GM23338 (cell line): ENCODE data around the gene CACNA1S. TPM values are rescaled to one million over a fixed set of nuclear protein-coding genes. Genes with fewer than 3 reads are reported as not detected.

Experiments
- ATAC-seq: fragments of 200-7000 bp; cut with Tn5 transposase; 3 replicates; pipeline ENCODE4 v1.9.1; 2020
- DNase-seq: peaks from one replicate; pipeline ENCODE4 v3.0.0-alpha.2; 2015; ENCODE audit warnings: low spot score
- H2AFZ ChIP-seq: fragments of 200-600 bp; sonication (generic); 2 replicates; pipeline ENCODE4 v1.8.0; 2016; ENCODE audit warnings: antibody characterized with exemption, mild to moderate bottlenecking, moderate library complexity
- H3F3A ChIP-seq: fragments of 200-600 bp; sonication (generic); replicated peaks from 2 replicates; pipeline ENCODE4 v1.8.0; 2017; ENCODE audit warnings: antibody characterized with exemption, mixed run types, low read depth
- H3K27ac ChIP-seq: fragments of 200-600 bp; sonication (generic); 2 replicates; pipeline ENCODE4 v1.6.1; 2016; ENCODE audit warnings: low read depth
- H3K27me3 ChIP-seq: fragments of 200-600 bp; sonication (generic); 2 replicates; pipeline ENCODE4 v1.8.0; 2016; ENCODE audit warnings: mild to moderate bottlenecking, mixed run types, moderate library complexity; ENCODE audit not compliant: insufficient read depth
- H3K36me3 ChIP-seq: fragments of 200-600 bp; sonication (generic); 2 replicates; pipeline ENCODE4 v1.8.0; 2016; ENCODE audit warnings: mild to moderate bottlenecking; ENCODE audit not compliant: insufficient read depth
- H3K4me1 ChIP-seq: fragments of 200-600 bp; sonication (generic); 2 replicates; pipeline ENCODE4 v1.8.0; 2016; ENCODE audit warnings: mild to moderate bottlenecking, moderate library complexity; ENCODE audit not compliant: insufficient read depth
- H3K4me2 ChIP-seq: fragments of 200-600 bp; sonication (generic); 2 replicates; pipeline ENCODE4 v1.7.1; 2017; ENCODE audit warnings: mixed run types
- H3K4me3 ChIP-seq: fragments of 200-600 bp; sonication (generic); 2 replicates; pipeline ENCODE4 v1.6.1; 2016; ENCODE audit warnings: mixed run types
- H3K79me2 ChIP-seq: fragments of 200-600 bp; sonication (generic); replicated peaks from 2 replicates; pipeline ENCODE4 v1.8.0; 2017; ENCODE audit warnings: mild to moderate bottlenecking; ENCODE audit not compliant: insufficient read depth
- H3K9me2 ChIP-seq: fragments of 200-600 bp; sonication (generic); 2 replicates; pipeline ENCODE4 v1.8.0; 2017; ENCODE audit not compliant: insufficient read depth
- H4K20me1 ChIP-seq: fragments of 200-600 bp; sonication (generic); replicated peaks from 2 replicates; pipeline ENCODE4 v1.8.0; 2017; ENCODE audit warnings: mild to moderate bottlenecking; ENCODE audit not compliant: insufficient read depth
- H3K27ac Mint-ChIP-seq: 2 replicates; pipeline ENCODE4 v1.8.0; 2020; ENCODE audit warnings: inconsistent platforms, mild to moderate bottlenecking, moderate library complexity, mixed read lengths
- H3K27me3 Mint-ChIP-seq: 3 replicates; pipeline ENCODE4 v1.8.0; 2022; ENCODE audit warnings: low read depth, mild to moderate bottlenecking, moderate library complexity, mixed read lengths, inconsistent platforms; ENCODE audit not compliant: insufficient read depth, poor library complexity
- H3K36me3 Mint-ChIP-seq: 3 replicates; pipeline ENCODE4 v1.8.0; 2021; ENCODE audit warnings: low read depth, mild to moderate bottlenecking, inconsistent platforms, moderate library complexity, mixed read lengths
- H3K4me1 Mint-ChIP-seq: 3 replicates; pipeline ENCODE4 v1.8.0; 2020; ENCODE audit warnings: mild to moderate bottlenecking, inconsistent platforms, mixed read lengths
- H3K4me3 Mint-ChIP-seq: 3 replicates; pipeline ENCODE4 v1.8.0; 2021; ENCODE audit warnings: moderate library complexity, mild to moderate bottlenecking, inconsistent platforms, mixed read lengths
- H3K9me3 Mint-ChIP-seq: 3 replicates; pipeline ENCODE4 v1.8.0; 2020; ENCODE audit warnings: moderate library complexity, mild to moderate bottlenecking, inconsistent platforms, mixed read lengths
- CREB1 ChIP-seq: fragments of 250-450 bp; sonication (Bioruptor Pico); IDR thresholded peaks from 2 replicates; pipeline ENCODE4 v1.5.0; 2020; ENCODE audit warnings: low read depth, mild to moderate bottlenecking, moderate library complexity
- EZH2 ChIP-seq: fragments of 200-600 bp; sonication (generic); IDR thresholded peaks from one replicate; pipeline ENCODE4 v1.8.0; 2017; ENCODE audit warnings: antibody characterized with exemption, mild to moderate bottlenecking, low read depth; ENCODE audit not compliant: unreplicated experiment
- EZH2phosphoT487 ChIP-seq: fragments of 200-600 bp; sonication (generic); IDR thresholded peaks from one replicate; pipeline ENCODE4 v1.8.1; 2018; ENCODE audit warnings: antibody characterized with exemption; ENCODE audit not compliant: unreplicated experiment
- JUNB ChIP-seq: IDR thresholded peaks from one replicate; pipeline ENCODE4 v1.6.1; 2016; ENCODE audit warnings: antibody characterized with exemption; ENCODE audit not compliant: unreplicated experiment
- NANOG ChIP-seq: IDR thresholded peaks from 2 replicates; pipeline ENCODE4 v1.6.1; 2016; ENCODE audit warnings: antibody characterized with exemption, borderline replicate concordance
- POLR2AphosphoS5 ChIP-seq: IDR thresholded peaks from 2 replicates; pipeline ENCODE4 v1.6.1; 2016; ENCODE audit warnings: antibody characterized with exemption, low read depth
- ZNF114 ChIP-seq: fragments of 250-450 bp; sonication (Bioruptor Pico); IDR thresholded peaks from 2 replicates; pipeline ENCODE4 v1.5.0; 2020; ENCODE audit warnings: mild to moderate bottlenecking, moderate library complexity
- polyA plus RNA-seq: library from polyadenylated mRNA; unstranded; fragments of >200 nt; fragmentation: Nextera tagmentation; extraction: Ambion mirVana; gene quantifications from 2 replicates; pipeline ENCODE4 v1.2.1, GENCODE V29; 2016
- total RNA-seq: library from RNA; depleted of rRNA; stranded (reverse); fragments of >200 nt; shearing (Covaris generic); gene quantifications from 2 replicates; pipeline ENCODE4 v1.2.3, GENCODE V29; 2014
- TF ChIP-seq, protein P1 (sequence below), 2 experiments: fragments of 200-600 bp in 1 of 2; sonication (generic) in 1 of 2; conservative IDR thresholded peaks; 2 replicates each; pipeline versions ENCODE4 v1.5.1 to v1.6.1; 2016 to 2017; ENCODE audit warnings: antibody characterized with exemption in 2 of 2, low read depth in 2 of 2, mild to moderate bottlenecking in 2 of 2, moderate library complexity in 1 of 2
- TF ChIP-seq, protein P2 (sequence below): IDR thresholded peaks from 2 replicates; pipeline ENCODE4 v1.6.1; 2016; ENCODE audit warnings: antibody characterized with exemption
- TF ChIP-seq, protein P3 (sequence below): fragments of 250-450 bp; sonication (Bioruptor Pico); IDR thresholded peaks from 2 replicates; pipeline ENCODE4 v1.5.0; 2020; ENCODE audit warnings: mild to moderate bottlenecking, moderate library complexity

Gene CACNA1S
- total and polyA plus RNA-seq, 2 experiments from 2014 or later, result 0.03 TPM; not detected in 1

DNA sequence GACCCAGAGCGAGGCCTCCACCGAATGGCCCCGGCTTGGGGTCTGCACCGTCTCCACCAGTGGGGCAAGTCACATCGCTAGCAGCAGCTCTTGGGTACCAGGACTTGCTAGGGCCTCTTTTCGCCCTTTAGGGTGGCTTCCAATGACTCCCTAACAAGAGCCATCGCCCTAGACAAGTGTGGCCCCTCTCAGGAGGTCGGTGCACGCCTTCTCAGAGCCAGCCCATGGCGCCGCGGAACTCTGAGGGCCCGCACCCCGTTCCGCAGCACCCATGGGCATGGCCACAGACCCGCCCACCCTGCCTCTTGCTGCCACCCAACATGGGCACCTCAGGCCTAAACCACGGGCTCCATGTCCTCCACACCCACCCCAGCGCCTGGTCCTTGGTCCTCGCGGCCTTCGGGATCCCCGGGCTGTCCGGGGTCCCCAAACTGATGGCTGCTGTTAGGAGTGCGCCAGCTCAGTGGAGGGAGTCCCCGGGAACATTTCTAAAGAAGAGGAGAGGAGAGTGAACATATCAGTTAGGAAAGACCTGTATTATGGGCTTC lies 3.2 kb upstream of the CACNA1S start (continued):
- TF ChIP-seq, protein P1, sequence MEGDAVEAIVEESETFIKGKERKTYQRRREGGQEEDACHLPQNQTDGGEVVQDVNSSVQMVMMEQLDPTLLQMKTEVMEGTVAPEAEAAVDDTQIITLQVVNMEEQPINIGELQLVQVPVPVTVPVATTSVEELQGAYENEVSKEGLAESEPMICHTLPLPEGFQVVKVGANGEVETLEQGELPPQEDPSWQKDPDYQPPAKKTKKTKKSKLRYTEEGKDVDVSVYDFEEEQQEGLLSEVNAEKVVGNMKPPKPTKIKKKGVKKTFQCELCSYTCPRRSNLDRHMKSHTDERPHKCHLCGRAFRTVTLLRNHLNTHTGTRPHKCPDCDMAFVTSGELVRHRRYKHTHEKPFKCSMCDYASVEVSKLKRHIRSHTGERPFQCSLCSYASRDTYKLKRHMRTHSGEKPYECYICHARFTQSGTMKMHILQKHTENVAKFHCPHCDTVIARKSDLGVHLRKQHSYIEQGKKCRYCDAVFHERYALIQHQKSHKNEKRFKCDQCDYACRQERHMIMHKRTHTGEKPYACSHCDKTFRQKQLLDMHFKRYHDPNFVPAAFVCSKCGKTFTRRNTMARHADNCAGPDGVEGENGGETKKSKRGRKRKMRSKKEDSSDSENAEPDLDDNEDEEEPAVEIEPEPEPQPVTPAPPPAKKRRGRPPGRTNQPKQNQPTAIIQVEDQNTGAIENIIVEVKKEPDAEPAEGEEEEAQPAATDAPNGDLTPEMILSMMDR (conservative IDR thresholded peaks at IDR 0.05; ENCODE audit: low read depth in 2 of 2), result no peak
- no peak for TF ChIP-seq POLR2AphosphoS5

DNA sequence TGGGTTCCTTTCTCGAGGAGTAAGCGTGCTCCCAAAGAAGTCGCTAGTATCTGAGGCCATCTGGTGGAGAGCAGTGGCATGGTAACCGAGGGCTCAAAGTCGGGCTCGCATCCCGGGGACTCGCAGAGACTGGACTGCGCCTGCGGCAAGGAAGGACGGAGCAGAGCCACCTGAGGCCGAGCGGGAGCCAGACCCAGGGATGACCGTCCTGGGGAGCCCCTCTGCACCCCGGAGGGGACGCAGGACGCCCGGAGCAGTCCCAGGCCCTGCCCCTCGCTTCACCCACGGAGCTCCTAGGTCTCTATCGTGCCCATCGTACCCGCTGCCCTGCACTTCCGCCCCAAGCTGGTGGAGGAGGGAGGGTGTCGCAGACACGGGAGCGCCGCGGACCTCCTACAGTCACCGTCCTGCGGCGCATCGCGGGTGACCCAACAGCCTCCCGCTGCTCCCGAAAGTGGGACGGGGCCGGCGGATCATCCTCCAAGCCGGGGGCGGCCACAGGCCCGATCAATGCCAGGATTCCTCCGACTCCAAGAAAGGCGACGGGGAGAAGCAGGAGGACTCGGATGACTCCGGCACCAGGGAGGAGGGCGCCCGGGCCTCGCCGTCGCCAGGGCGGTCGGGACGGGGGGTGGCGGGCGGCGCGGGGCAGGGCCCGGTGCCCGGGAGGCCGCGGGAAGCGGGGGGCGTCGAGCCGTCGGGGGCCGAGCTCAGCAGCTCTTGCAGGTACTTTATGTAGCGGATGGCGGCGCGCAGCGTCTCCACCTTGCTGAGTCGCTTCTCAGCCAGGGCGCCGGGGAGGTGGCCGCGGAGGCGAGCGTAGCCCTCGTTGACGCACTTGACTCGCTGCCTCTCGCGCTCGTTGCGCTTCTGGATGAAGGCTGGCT lies 2.3 kb upstream of the CACNA1S start:
- peaks cover 39% of the 10 kb centered on the region for H3K27me3 Mint-ChIP-seq
- Histone ChIP-seq H3K4me3 (peak overlapping the region; percentile 79), H3K9me2 (no peaks in the 10 kb centered on the region), H3F3A (no peaks in the 10 kb centered on the region), H3K4me1 (peaks cover 5% of the 10 kb centered on the region), H3K79me2 (no peaks in the 10 kb centered on the region), H3K27me3 (peaks cover 40% of the 10 kb centered on the region), H4K20me1 (no peaks in the 10 kb centered on the region), H3K4me2 (peak overlapping the region; percentile 94), H2AFZ (peak overlapping the region; percentile 99), H3K27ac (no peak overlapping the region), H3K36me3 (no peaks in the 10 kb centered on the region)
- H3K9me3 Mint-ChIP-seq, result no peaks in the 10 kb centered on the region
- no peaks in the 10 kb centered on the region for H3K36me3 Mint-ChIP-seq
- peak; percentile 88 for ATAC-seq
- DNase-seq, result peak; percentile 98
- H3K4me3 Mint-ChIP-seq, result peak overlapping the region; percentile 75
- H3K4me1 Mint-ChIP-seq, result peaks cover 3% of the 10 kb centered on the region; the same call in 2 of the 3 replicates
- H3K27ac Mint-ChIP-seq, result no peak overlapping the region
- TF ChIP-seq CREB1, result no peak
- peak; percentile 65 for TF ChIP-seq EZH2
- TF ChIP-seq ZNF114 (CRISPR knock-in tag), result no peak
- TF ChIP-seq, protein P1 (conservative IDR thresholded peaks at IDR 0.05; ENCODE audit: low read depth in 2 of 2), result peak; percentile 74 to 98
- TF ChIP-seq, protein P2, sequence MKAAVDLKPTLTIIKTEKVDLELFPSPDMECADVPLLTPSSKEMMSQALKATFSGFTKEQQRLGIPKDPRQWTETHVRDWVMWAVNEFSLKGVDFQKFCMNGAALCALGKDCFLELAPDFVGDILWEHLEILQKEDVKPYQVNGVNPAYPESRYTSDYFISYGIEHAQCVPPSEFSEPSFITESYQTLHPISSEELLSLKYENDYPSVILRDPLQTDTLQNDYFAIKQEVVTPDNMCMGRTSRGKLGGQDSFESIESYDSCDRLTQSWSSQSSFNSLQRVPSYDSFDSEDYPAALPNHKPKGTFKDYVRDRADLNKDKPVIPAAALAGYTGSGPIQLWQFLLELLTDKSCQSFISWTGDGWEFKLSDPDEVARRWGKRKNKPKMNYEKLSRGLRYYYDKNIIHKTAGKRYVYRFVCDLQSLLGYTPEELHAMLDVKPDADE, result no peak
- TF ChIP-seq JUNB, result no peak
- no peak for TF ChIP-seq NANOG
- no peak for TF ChIP-seq EZH2phosphoT487
- TF ChIP-seq, protein P3, sequence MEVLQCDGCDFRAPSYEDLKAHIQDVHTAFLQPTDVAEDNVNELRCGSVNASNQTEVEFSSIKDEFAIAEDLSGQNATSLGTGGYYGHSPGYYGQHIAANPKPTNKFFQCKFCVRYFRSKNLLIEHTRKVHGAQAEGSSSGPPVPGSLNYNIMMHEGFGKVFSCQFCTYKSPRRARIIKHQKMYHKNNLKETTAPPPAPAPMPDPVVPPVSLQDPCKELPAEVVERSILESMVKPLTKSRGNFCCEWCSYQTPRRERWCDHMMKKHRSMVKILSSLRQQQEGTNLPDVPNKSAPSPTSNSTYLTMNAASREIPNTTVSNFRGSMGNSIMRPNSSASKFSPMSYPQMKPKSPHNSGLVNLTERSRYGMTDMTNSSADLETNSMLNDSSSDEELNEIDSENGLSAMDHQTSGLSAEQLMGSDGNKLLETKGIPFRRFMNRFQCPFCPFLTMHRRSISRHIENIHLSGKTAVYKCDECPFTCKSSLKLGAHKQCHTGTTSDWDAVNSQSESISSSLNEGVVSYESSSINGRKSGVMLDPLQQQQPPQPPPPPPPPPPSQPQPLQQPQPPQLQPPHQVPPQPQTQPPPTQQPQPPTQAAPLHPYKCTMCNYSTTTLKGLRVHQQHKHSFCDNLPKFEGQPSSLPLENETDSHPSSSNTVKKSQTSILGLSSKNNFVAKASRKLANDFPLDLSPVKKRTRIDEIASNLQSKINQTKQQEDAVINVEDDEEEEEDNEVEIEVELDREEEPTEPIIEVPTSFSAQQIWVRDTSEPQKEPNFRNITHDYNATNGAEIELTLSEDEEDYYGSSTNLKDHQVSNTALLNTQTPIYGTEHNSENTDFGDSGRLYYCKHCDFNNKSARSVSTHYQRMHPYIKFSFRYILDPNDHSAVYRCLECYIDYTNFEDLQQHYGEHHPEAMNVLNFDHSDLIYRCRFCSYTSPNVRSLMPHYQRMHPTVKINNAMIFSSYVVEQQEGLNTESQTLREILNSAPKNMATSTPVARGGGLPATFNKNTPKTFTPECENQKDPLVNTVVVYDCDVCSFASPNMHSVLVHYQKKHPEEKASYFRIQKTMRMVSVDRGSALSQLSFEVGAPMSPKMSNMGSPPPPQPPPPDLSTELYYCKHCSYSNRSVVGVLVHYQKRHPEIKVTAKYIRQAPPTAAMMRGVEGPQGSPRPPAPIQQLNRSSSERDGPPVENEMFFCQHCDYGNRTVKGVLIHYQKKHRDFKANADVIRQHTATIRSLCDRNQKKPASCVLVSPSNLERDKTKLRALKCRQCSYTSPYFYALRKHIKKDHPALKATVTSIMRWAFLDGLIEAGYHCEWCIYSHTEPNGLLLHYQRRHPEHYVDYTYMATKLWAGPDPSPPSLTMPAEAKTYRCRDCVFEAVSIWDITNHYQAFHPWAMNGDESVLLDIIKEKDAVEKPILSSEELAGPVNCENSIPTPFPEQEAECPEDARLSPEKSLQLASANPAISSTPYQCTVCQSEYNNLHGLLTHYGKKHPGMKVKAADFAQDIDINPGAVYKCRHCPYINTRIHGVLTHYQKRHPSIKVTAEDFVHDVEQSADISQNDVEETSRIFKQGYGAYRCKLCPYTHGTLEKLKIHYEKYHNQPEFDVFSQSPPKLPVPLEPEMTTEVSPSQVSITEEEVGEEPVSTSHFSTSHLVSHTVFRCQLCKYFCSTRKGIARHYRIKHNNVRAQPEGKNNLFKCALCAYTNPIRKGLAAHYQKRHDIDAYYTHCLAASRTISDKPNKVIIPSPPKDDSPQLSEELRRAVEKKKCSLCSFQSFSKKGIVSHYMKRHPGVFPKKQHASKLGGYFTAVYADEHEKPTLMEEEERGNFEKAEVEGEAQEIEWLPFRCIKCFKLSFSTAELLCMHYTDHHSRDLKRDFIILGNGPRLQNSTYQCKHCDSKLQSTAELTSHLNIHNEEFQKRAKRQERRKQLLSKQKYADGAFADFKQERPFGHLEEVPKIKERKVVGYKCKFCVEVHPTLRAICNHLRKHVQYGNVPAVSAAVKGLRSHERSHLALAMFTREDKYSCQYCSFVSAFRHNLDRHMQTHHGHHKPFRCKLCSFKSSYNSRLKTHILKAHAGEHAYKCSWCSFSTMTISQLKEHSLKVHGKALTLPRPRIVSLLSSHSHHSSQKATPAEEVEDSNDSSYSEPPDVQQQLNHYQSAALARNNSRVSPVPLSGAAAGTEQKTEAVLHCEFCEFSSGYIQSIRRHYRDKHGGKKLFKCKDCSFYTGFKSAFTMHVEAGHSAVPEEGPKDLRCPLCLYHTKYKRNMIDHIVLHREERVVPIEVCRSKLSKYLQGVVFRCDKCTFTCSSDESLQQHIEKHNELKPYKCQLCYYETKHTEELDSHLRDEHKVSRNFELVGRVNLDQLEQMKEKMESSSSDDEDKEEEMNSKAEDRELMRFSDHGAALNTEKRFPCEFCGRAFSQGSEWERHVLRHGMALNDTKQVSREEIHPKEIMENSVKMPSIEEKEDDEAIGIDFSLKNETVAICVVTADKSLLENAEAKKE (CRISPR knock-in tag), result no peak
- TF ChIP-seq POLR2AphosphoS5, result peak; percentile 56
